Tibial artery (tissue), 4 donors: ENCODE data around the gene RAC3.

Source experiments
- DNase-seq, 2 donors: peaks; one replicate each; pipeline ENCODE4 v3.0.0-alpha.2; 2019
- H3K27ac ChIP-seq, 2 donors: fragments of 200-600 bp; sonication (generic) in 1 of 2; 1 replicate in 1 of 2; 2 replicates in 1 of 2; pipeline ENCODE4 v1.5.1; 2018 to 2019; ENCODE audit warnings: mild to moderate bottlenecking in 1 of 2
- H3K27me3 ChIP-seq, 2 donors: fragments of 200-600 bp; sonication (generic) in 1 of 2; one replicate each; pipeline versions ENCODE4 v1.5.1 to v1.6.0; 2016 to 2019
- H3K36me3 ChIP-seq, 3 donors: fragments of 200-600 bp; sonication (generic) in 2 of 3; one replicate each; pipeline ENCODE4 v1.5.1; 2016 to 2019; ENCODE audit warnings: mild to moderate bottlenecking in 2 of 3
- H3K4me1 ChIP-seq, 4 donors: fragments of 200-600 bp; sonication (generic) in 2 of 4; 1 replicate in 3 of 4; 2 replicates in 1 of 4; pipeline ENCODE4 v1.5.1; 2016 to 2019
- H3K4me3 ChIP-seq, 2 donors: fragments of 200-600 bp; sonication (generic) in 1 of 2; 1 replicate in 1 of 2; 2 replicates in 1 of 2; pipeline ENCODE4 v1.5.1; 2018 to 2019; ENCODE audit warnings: mild to moderate bottlenecking in 2 of 2
- H3K9me3 ChIP-seq, 3 donors: fragments of 200-600 bp; sonication (generic) in 1 of 3; one replicate each; pipeline ENCODE4 v1.5.1; 2016 to 2019
- CTCF ChIP-seq, 2 experiments: fragments of 200-600 bp in 1 of 2; fragments of 450-650 bp in 1 of 2; IDR thresholded peaks; one replicate each; pipeline ENCODE4 v1.5.1; 2017 to 2019; ENCODE audit warnings: antibody characterized with exemption in 2 of 2, mild to moderate bottlenecking in 1 of 2, moderate library complexity in 1 of 2
- intact Hi-C: fragments of 100-400 bp; cut with DNase I; formaldehyde crosslinking; loops from one replicate; pipeline ENCODE4 v1.15.0; 2023; ENCODE audit warnings: low total_unique reads

RAC3 gene

GRCh38 chr17:82060614-82061013, 29.1 kb downstream of the RAC3 start:
- no peak for TF ChIP-seq CTCF (IDR thresholded peaks at IDR 0.05)
- Histone ChIP-seq H3K4me3 (no peak overlapping the region), H3K9me3 (no peaks in the 10 kb centered on the region), H3K36me3 (peaks cover 29 to 85% (median 78%) of the 10 kb centered on the region in 3 donors), H3K4me1 (peaks cover 0 to 19% (median 16%) of the 10 kb centered on the region in 4 donors), H3K27ac (no peak overlapping the region), H3K27me3 (no peaks in the 10 kb centered on the region)
- no peak for DNase-seq
- intact Hi-C loops, result no loop called here

- DNase-seq, result no peak
- Histone ChIP-seq H3K9me3 (no peaks in the 10 kb centered on the region), H3K27ac (no peak overlapping the region), H3K36me3 (peaks cover 24 to 78% (median 72%) of the 10 kb centered on the region in 3 donors), H3K4me3 (no peak overlapping the region), H3K27me3 (no peaks in the 10 kb centered on the region), H3K4me1 (peaks cover 0 to 23% (median 19%) of the 10 kb centered on the region in 4 donors)
- intact Hi-C loops, result no loop called here
- no peak for TF ChIP-seq CTCF (IDR thresholded peaks at IDR 0.05)
Observed at GRCh38 chr17:82061047-82061925, 29.8 kb downstream of the RAC3 start.

GRCh38 chr17:82062076-82062983, 30.9 kb downstream of the RAC3 start:
- intact Hi-C loops, result no loop called here
- no peak for DNase-seq
- peaks cover 0 to 26% (median 19%) of the 10 kb centered on the region in 4 donors for H3K4me1 ChIP-seq
- no peaks in the 10 kb centered on the region for H3K27me3 ChIP-seq
- H3K4me3 ChIP-seq, result no peak overlapping the region
- H3K36me3 ChIP-seq, result peaks cover 16 to 68% (median 61%) of the 10 kb centered on the region in 3 donors
- H3K27ac ChIP-seq, result no peak overlapping the region
- H3K9me3 ChIP-seq, result no peaks in the 10 kb centered on the region
- no peak for TF ChIP-seq CTCF (IDR thresholded peaks at IDR 0.05)

GRCh38 chr17:82062984-82063368, 31.5 kb downstream of the RAC3 start:
- Histone ChIP-seq H3K9me3 (no peaks in the 10 kb centered on the region), H3K36me3 (peaks cover 16 to 62% (median 55%) of the 10 kb centered on the region in 3 donors), H3K4me1 (peaks cover 0 to 26% (median 19%) of the 10 kb centered on the region in 4 donors), H3K4me3 (no peak overlapping the region), H3K27me3 (no peaks in the 10 kb centered on the region), H3K27ac (no peak overlapping the region)
- DNase-seq, result no peak
- no peak for TF ChIP-seq CTCF (IDR thresholded peaks at IDR 0.05)
- intact Hi-C loops, result no loop called here
